Measurements from ENCODE around the gene KIAA1217.

GRCh38 chr10:24277771-24278170, 68.8 kb downstream of the KIAA1217 start:
- TF ChIP-seq BRF1 (IDR thresholded peaks at IDR 0.05; ENCODE audit: borderline replicate concordance, extremely low read depth, insufficient read length) (no peak), HDAC3 (IDR thresholded peaks at IDR 0.05; ENCODE audit: borderline replicate concordance, partially characterized antibody) (no peak), MAX (CRISPR knock-in tag; IDR thresholded peaks at IDR 0.05) (no peak), GMEB1 (CRISPR knock-in tag; IDR thresholded peaks at IDR 0.05) (no peak), MAFK (IDR thresholded peaks at IDR 0.05; ENCODE audit: low read length) (no peak), CTCF (IDR thresholded peaks at IDR 0.05 in 2 of 3, conservative IDR thresholded peaks at IDR 0.05 in 1 of 3; ENCODE audit: insufficient read depth in 2 of 3, low read depth in 1 of 3, low read length in 3 of 3) (no peak), ZNF609 (CRISPR knock-in tag; IDR thresholded peaks at IDR 0.05; ENCODE audit: borderline replicate concordance) (no peak), CAMTA2 (CRISPR knock-in tag; conservative IDR thresholded peaks at IDR 0.05) (no peak), HDAC8 (tag; IDR thresholded peaks at IDR 0.05) (no peak), TEAD4 (IDR thresholded peaks at IDR 0.05; ENCODE audit: low read length) (no peak), TEAD4 (CRISPR knock-in tag; IDR thresholded peaks at IDR 0.05; ENCODE audit: borderline replicate concordance) (no peak), CHD1 (IDR thresholded peaks at IDR 0.05; ENCODE audit: low read length) (no peak), PRDM10 (IDR thresholded peaks at IDR 0.05; ENCODE audit: partially characterized antibody) (no peak)
